GM21529 (cell line): ENCODE results near the gene GFOD2.
A peak's percentile ranks its signal among the peaks of the same experiment; 100 is the strongest.
"Not testable (repeated sequence)": the region's sequence is repeated elsewhere in the genome, so short reads cannot be mapped to it uniquely, and the experiment has no call there.

Source experiments
- ATAC-seq: cut with Tn5 transposase; IDR thresholded peaks from one replicate; pipeline ENCODE4 v1.9.1; 2021; ENCODE audit not compliant: unreplicated experiment

The GFOD2 gene

GRCh38 chr16:67719048-67719777 is at the start of gene GFOD2:
Gene GFOD2, minus strand, starts transcription at chr16:67719316. Its CDS starts 33,601 bp downstream, at chr16:67685715.
- peak; percentile 81 for ATAC-seq

GRCh38 chr16:67767953-67768352 is 48.8 kb upstream of the GFOD2 start:
- no peak for ATAC-seq

- no peak for ATAC-seq
These were observed 47.2 kb upstream of the GFOD2 start for GRCh38 chr16:67766291-67766690.

- no peak for ATAC-seq
These were observed 45.1 kb upstream of the GFOD2 start for GRCh38 chr16:67764158-67764667.

- no peak for ATAC-seq
These were observed 44.0 kb upstream of the GFOD2 start for GRCh38 chr16:67763066-67763465.

- ATAC-seq: no peak
These were observed 43.3 kb upstream of the GFOD2 start for GRCh38 chr16:67762385-67762784.

- no peak for ATAC-seq
These were observed 42.8 kb upstream of the GFOD2 start for GRCh38 chr16:67761924-67762323.

GRCh38 chr16:67760956-67761230 is 41.8 kb upstream of the GFOD2 start:
- no peak for ATAC-seq

GRCh38 chr16:67760206-67760955 is 41.3 kb upstream of the GFOD2 start:
- ATAC-seq: no peak

GRCh38 chr16:67758966-67759365 is 39.9 kb upstream of the GFOD2 start:
- no peak for ATAC-seq

- ATAC-seq: no peak
These were observed 38.9 kb upstream of the GFOD2 start for GRCh38 chr16:67758006-67758405.

- ATAC-seq: no peak
These were observed 33.5 kb upstream of the GFOD2 start for GRCh38 chr16:67752641-67753040.

GRCh38 chr16:67751331-67751730 is 32.2 kb upstream of the GFOD2 start:
- not testable (repeated sequence) for ATAC-seq

- peak; percentile 75 for ATAC-seq
These were observed 31.4 kb upstream of the GFOD2 start for GRCh38 chr16:67750466-67750865.

- no peak for ATAC-seq
These were observed 30.4 kb upstream of the GFOD2 start for GRCh38 chr16:67749436-67750078.

- no peak for ATAC-seq
These were observed 29.7 kb upstream of the GFOD2 start for GRCh38 chr16:67748834-67749233.

GRCh38 chr16:67746846-67747245 is 27.7 kb upstream of the GFOD2 start:
- no peak for ATAC-seq

GRCh38 chr16:67741118-67741517 is 22.0 kb upstream of the GFOD2 start:
- no peak for ATAC-seq

GRCh38 chr16:67740391-67740790 is 21.3 kb upstream of the GFOD2 start:
- ATAC-seq: no peak

- no peak for ATAC-seq
These were observed 17.7 kb upstream of the GFOD2 start for GRCh38 chr16:67736858-67737257.

- no peak for ATAC-seq
These were observed 15.7 kb upstream of the GFOD2 start for GRCh38 chr16:67734731-67735201.
